ENCODE results near the gene AK5.

AK5 gene

DNA sequence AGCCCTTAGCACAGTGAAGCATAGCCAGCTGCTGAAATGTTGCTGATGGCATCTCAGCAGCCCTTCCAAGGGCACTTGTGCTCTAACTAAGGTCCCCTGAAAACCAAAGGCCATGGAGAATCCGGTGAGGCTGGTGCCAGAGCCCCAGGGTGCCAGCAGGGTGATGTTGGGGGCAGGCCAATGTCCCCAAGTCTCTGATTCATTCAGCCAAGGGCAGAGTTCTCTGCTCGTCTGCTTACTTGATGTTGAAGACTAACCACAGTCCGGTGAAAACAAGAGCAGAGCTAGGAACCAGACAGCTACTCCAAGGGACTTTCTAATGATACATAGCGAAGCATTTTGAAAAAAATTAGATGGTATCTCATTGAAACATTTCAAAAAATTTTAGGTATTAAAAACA is 250.8 kb downstream of the AK5 start:
- ATAC-seq = no peak
- no peak for TF ChIP-seq POU6F1 (CRISPR knock-in tag; IDR thresholded peaks at IDR 0.05; ENCODE audit: borderline replicate concordance, low read depth)
- TF ChIP-seq ESRRG (CRISPR knock-in tag; IDR thresholded peaks at IDR 0.05) = no peak
- no peak for TF ChIP-seq ISL1 (CRISPR knock-in tag; IDR thresholded peaks at IDR 0.05)
- TF ChIP-seq TCF4 (CRISPR knock-in tag; IDR thresholded peaks at IDR 0.05; ENCODE audit: borderline replicate concordance) = no peak
- TF ChIP-seq GLIS3 (CRISPR knock-in tag; IDR thresholded peaks at IDR 0.05) = no peak
- no peak for TF ChIP-seq PATZ1 (CRISPR knock-in tag; IDR thresholded peaks at IDR 0.05; ENCODE audit: borderline replicate concordance)
- no peak for TF ChIP-seq OSR1 (CRISPR knock-in tag; IDR thresholded peaks at IDR 0.05)
- TF ChIP-seq ZNF70 (CRISPR knock-in tag; IDR thresholded peaks at IDR 0.05) = no peak
- no peak for TF ChIP-seq TOX (CRISPR knock-in tag; IDR thresholded peaks at IDR 0.05; ENCODE audit: borderline replicate concordance)
- TF ChIP-seq CSRNP3 (CRISPR knock-in tag; IDR thresholded peaks at IDR 0.05) = no peak
- TF ChIP-seq ZFP3 (CRISPR knock-in tag; IDR thresholded peaks at IDR 0.05) = no peak
- no peak for TF ChIP-seq PPARA (CRISPR knock-in tag; IDR thresholded peaks at IDR 0.05; ENCODE audit: borderline replicate concordance)
- TF ChIP-seq ZFP30 (CRISPR knock-in tag; IDR thresholded peaks at IDR 0.05) = no peak
- TF ChIP-seq, protein P1, sequence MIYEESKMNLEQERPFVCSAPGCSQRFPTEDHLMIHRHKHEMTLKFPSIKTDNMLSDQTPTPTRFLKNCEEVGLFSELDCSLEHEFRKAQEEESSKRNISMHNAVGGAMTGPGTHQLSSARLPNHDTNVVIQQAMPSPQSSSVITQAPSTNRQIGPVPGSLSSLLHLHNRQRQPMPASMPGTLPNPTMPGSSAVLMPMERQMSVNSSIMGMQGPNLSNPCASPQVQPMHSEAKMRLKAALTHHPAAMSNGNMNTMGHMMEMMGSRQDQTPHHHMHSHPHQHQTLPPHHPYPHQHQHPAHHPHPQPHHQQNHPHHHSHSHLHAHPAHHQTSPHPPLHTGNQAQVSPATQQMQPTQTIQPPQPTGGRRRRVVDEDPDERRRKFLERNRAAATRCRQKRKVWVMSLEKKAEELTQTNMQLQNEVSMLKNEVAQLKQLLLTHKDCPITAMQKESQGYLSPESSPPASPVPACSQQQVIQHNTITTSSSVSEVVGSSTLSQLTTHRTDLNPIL (CRISPR knock-in tag; IDR thresholded peaks at IDR 0.05; ENCODE audit: low read depth) = no peak

DNA sequence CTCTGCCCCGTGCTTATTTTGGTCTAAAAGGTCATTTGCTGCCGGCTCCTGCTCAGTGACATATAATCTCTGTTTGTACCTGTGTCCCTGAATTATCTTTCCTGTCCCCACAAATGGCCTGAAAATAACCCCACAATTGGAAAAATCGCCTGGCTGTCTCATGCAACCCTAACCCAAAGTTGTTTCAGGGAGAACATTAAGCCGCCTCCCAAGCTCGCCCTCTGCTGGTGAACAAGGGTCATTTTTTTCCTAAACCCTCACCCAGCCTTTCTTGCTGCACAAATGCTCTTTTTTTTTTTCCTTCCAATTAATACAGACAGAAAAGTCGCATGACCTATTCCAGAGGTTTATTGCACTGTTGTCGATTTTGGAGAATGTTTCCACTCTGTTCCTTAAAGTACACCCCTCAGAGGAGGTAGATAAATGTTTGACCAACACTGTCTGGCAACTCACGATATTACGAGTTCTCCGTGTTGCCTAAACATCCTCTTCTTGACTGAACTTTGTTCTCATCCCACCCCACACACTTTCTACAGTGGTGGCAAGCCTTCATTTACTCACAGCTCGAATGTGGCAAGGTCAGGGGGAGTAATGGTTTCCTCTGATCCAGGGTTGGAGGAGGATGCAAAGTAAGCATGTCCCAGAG is 252.0 kb downstream of the AK5 start:
- no peak for TF ChIP-seq TCF4 (CRISPR knock-in tag; IDR thresholded peaks at IDR 0.05; ENCODE audit: borderline replicate concordance)
- TF ChIP-seq, protein P1 (CRISPR knock-in tag; IDR thresholded peaks at IDR 0.05; ENCODE audit: low read depth) = no peak
- peak; percentile 67 for ATAC-seq

- ATAC-seq = no peak
- TF ChIP-seq ZFP30 (CRISPR knock-in tag; IDR thresholded peaks at IDR 0.05) (no peak), ARNTL (CRISPR knock-in tag; IDR thresholded peaks at IDR 0.05; ENCODE audit: borderline replicate concordance, low read depth) (no peak), OSR1 (CRISPR knock-in tag; IDR thresholded peaks at IDR 0.05) (no peak), GLIS3 (CRISPR knock-in tag; IDR thresholded peaks at IDR 0.05) (no peak), PATZ1 (CRISPR knock-in tag; IDR thresholded peaks at IDR 0.05; ENCODE audit: borderline replicate concordance) (no peak), CSDC2 (CRISPR knock-in tag; IDR thresholded peaks at IDR 0.05) (no peak), TOX (CRISPR knock-in tag; IDR thresholded peaks at IDR 0.05; ENCODE audit: borderline replicate concordance) (no peak), ZFP3 (CRISPR knock-in tag; IDR thresholded peaks at IDR 0.05) (no peak), SNAI2 (CRISPR knock-in tag; IDR thresholded peaks at IDR 0.05) (no peak), ZC3H10 (CRISPR knock-in tag; IDR thresholded peaks at IDR 0.05) (no peak), ZNF565 (CRISPR knock-in tag; conservative IDR thresholded peaks at IDR 0.05; ENCODE audit: low read depth) (no peak), BACH2 (CRISPR knock-in tag; IDR thresholded peaks at IDR 0.05; ENCODE audit: borderline replicate concordance) (no peak), ZNF8 (CRISPR knock-in tag; IDR thresholded peaks at IDR 0.05) (no peak)
- TF ChIP-seq, protein P1 (CRISPR knock-in tag; IDR thresholded peaks at IDR 0.05; ENCODE audit: low read depth) = no peak
Measured at GRCh38 chr1:77534456-77534855, 252.6 kb downstream of the AK5 start.

Data from SK-N-SH treated with all-trans-retinoic acid at 6 μM for 48 hours (cell line).